A673 (cell line): ENCODE measurements around the gene PRRT1. TPM values are rescaled to one million over a fixed set of nuclear protein-coding genes. Genes with fewer than 3 reads are reported as not detected.

Experiments used
- BruUV-seq: library from RNA; stranded (reverse); fragments of 400-500 nt; replicated peaks from 2 replicates; lab custom pipeline; 2021; lab: Mats Ljungman, UMichigan
- CTCF ChIA-PET: fragments of 300-600 bp; sonication (Branson Sonifier 250); formaldehyde crosslinking; loops from one replicate; lab custom pipeline; 2022; ENCODE audit warnings: antibody characterized with exemption; lab: Charles Lee
- POLR2A ChIA-PET: fragments of 300-600 bp; sonication (Branson Sonifier 250); formaldehyde crosslinking; loops from one replicate; lab custom pipeline; 2022; ENCODE audit warnings: antibody characterized with exemption; ENCODE audit not compliant: low non-redundant PET; lab: Charles Lee
- DNase-seq: peaks from one replicate; pipeline ENCODE4 v3.0.0-alpha.2; 2015; ENCODE audit warnings: low spot score
- H3K27ac ChIP-seq: fragments of 200-600 bp; sonication (generic); 2 replicates; pipeline ENCODE4 v1.5.1; 2016; ENCODE audit warnings: mixed run types, low read depth, mild to moderate bottlenecking, mixed read lengths, antibody characterized with exemption, low read length; ENCODE audit not compliant: poor library complexity, severe bottlenecking
- H3K27me3 ChIP-seq: fragments of 200-600 bp; sonication (generic); replicated peaks from 2 replicates; pipeline ENCODE4 v1.6.1; 2017; ENCODE audit warnings: mixed run types, low read depth, mild to moderate bottlenecking, mixed read lengths, antibody characterized with exemption, low read length; ENCODE audit not compliant: insufficient read depth, poor library complexity
- H3K36me3 ChIP-seq: fragments of 200-600 bp; sonication (generic); 2 replicates; pipeline ENCODE4 v1.6.1; 2016; ENCODE audit warnings: mixed run types, mild to moderate bottlenecking, mixed read lengths, antibody characterized with exemption, low read length; ENCODE audit not compliant: insufficient read depth, poor library complexity, severe bottlenecking
- H3K4me1 ChIP-seq: fragments of 200-600 bp; sonication (generic); 2 replicates; pipeline ENCODE4 v1.6.1; 2017; ENCODE audit warnings: mixed run types, mild to moderate bottlenecking, mixed read lengths, antibody characterized with exemption, low read length; ENCODE audit not compliant: insufficient read depth, poor library complexity, severe bottlenecking
- H3K4me3 ChIP-seq: fragments of 200-600 bp; sonication (generic); 2 replicates; pipeline ENCODE4 v1.5.1; 2016; ENCODE audit warnings: low read depth, mixed run types, mild to moderate bottlenecking, mixed read lengths, low read length; ENCODE audit not compliant: poor library complexity, severe bottlenecking
- H3K9me3 ChIP-seq: fragments of 200-600 bp; sonication (generic); 2 replicates; pipeline ENCODE4 v1.6.1; 2016; ENCODE audit warnings: mixed run types, low read depth, mild to moderate bottlenecking, mixed read lengths, antibody characterized with exemption, low read length; ENCODE audit not compliant: poor library complexity, severe bottlenecking
- EZH2 ChIP-seq: fragments of 200-600 bp; sonication (generic); IDR thresholded peaks from 2 replicates; pipeline ENCODE4 v1.6.1; 2017; ENCODE audit warnings: borderline replicate concordance, low read depth, mild to moderate bottlenecking, mixed read lengths, antibody characterized with exemption, low read length; ENCODE audit not compliant: poor library complexity, severe bottlenecking
- intact Hi-C: fragments of 100-400 bp; cut with micrococcal nuclease; formaldehyde crosslinking; loops from one replicate; pipeline ENCODE4 v1.10.0; 2022; ENCODE audit not compliant: unreplicated experiment
- total RNA-seq: library from RNA; stranded (reverse); gene quantifications from 2 replicates; pipeline ENCODE4 v1.2.3, GENCODE V29; 2021
- TF ChIP-seq, protein P1 (sequence below): fragments of 300-800, 200-600 bp; sonication (generic); conservative IDR thresholded peaks from 2 replicates; pipeline ENCODE4 v1.5.1; 2017; ENCODE audit warnings: low read depth, mild to moderate bottlenecking, antibody characterized with exemption, low read length, moderate library complexity, mixed read lengths

PRRT1 gene
- total RNA-seq, 1 experiment from 2014 or later = 4.5 TPM

DNA sequence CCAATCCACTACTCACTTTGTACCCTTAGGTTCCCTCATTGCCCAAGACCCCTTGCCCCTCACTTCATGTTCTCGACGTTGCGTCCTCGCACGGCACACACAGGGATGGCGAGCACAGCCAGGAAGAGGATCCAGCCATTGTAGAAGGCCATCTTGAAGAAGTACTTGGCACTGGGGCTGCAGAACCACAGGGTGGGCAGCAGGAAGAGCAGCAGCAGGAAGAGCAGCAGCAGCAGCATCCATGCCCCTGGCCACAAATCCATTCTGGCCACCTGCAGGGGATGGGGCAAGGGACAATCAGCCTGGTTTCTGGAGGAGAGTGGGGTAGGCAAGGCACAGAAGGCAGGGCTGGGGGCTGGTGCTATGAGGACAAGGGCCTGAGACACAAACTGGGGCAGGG, 19.5 kb upstream of the PRRT1 start:
- POLR2A ChIA-PET = interaction anchor here (0.6 kb wide), 1 partner anchor 48 kb away, joined by 3 read pairs; no protein-coding TSS in a partner anchor
- no TSS peak for BruUV-seq

DNA sequence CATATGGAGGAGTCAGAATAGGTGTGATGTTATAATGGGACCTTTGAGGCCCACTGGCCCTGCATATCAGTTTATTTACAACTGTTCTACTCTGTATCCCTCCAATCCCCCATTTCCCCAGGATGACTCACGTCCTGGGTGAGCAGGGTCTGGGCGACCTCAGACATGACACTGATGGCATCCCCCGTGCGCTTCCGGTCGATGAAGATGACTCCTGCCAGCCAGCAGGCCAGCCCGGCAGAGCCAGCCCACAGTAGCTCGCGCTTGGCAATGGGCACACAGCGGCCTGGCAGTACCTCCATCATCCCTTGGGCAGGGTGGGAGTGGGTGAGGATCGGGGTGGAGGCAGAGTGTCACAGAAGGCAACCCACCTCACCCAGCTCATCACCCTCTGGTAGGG, 18.6 kb upstream of the PRRT1 start:
- no peaks in the 10 kb centered on the region for H3K9me3 ChIP-seq
- ChIA-PET CTCF (no interaction called here), POLR2A (interaction anchor here (0.6 kb wide), 1 partner anchor 47 kb away, joined by 3 read pairs; no protein-coding TSS in a partner anchor)
- no TSS peak for BruUV-seq
- H3K4me3 ChIP-seq = no peak overlapping the region
- H3K36me3 ChIP-seq = peaks cover 47% of the 10 kb centered on the region
- TF ChIP-seq, protein P1, sequence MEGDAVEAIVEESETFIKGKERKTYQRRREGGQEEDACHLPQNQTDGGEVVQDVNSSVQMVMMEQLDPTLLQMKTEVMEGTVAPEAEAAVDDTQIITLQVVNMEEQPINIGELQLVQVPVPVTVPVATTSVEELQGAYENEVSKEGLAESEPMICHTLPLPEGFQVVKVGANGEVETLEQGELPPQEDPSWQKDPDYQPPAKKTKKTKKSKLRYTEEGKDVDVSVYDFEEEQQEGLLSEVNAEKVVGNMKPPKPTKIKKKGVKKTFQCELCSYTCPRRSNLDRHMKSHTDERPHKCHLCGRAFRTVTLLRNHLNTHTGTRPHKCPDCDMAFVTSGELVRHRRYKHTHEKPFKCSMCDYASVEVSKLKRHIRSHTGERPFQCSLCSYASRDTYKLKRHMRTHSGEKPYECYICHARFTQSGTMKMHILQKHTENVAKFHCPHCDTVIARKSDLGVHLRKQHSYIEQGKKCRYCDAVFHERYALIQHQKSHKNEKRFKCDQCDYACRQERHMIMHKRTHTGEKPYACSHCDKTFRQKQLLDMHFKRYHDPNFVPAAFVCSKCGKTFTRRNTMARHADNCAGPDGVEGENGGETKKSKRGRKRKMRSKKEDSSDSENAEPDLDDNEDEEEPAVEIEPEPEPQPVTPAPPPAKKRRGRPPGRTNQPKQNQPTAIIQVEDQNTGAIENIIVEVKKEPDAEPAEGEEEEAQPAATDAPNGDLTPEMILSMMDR = no peak
- TF ChIP-seq EZH2 = no peak
- intact Hi-C loops = no loop called here
- H3K27ac ChIP-seq = no peak overlapping the region
- peaks cover 6% of the 10 kb centered on the region for H3K4me1 ChIP-seq
- H3K27me3 ChIP-seq = no peaks in the 10 kb centered on the region
- no peak for DNase-seq

More for the DNA sequence above, 19.5 kb upstream of the PRRT1 start:
- Histone ChIP-seq H3K4me1 (peaks cover 7% of the 10 kb centered on the region), H3K9me3 (no peaks in the 10 kb centered on the region), H3K27me3 (no peaks in the 10 kb centered on the region), H3K27ac (no peak overlapping the region), H3K36me3 (peaks cover 45% of the 10 kb centered on the region), H3K4me3 (no peak overlapping the region)
- DNase-seq = no peak
- CTCF ChIA-PET = no interaction called here
- intact Hi-C loops = no loop called here
- TF ChIP-seq, protein P1 = no peak
- TF ChIP-seq EZH2 = no peak

DNA sequence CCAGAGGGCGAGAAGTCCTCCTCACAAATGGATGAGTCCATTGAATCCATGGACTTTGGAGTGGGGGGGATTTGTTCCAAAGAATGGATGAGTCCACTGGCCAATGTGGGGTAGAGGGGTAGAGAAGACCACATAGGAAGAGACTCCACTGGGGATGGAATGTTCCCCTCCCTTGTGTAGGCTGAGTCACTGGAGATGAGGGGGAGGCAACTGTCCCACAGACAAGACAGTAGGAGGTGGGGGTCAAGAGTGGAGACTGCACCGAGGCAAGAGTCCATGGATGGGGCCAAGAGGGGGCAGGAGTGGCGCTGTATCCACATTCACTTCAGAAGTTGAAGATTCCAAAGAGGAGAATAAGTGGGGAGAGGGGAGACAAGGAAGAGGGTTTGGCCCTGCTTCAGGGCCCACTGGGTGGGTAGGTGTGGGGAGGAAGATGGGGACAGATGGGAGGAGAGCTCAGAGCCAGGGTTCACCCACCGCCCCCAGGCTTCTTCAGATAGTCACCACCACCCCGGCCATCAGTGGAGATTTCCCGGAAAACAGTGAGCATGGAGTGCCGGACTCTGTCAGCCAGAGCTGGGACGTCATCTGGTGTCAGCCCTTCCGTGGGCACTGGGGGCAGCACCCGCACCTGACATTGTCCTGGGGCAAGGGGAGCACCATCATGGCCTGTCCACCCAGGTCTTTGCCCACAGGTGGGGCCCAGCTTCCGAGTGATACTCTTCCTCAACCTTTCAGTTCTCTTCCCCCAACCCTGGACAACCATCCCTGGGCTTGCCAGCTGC, 17.3 kb upstream of the PRRT1 start:
- TF ChIP-seq, protein P1 = 0 out of 2 replicates have a peak, but pooled peaks have one; percentile 9
- no peak for TF ChIP-seq EZH2
- ChIA-PET POLR2A (no interaction called here), CTCF (no interaction called here)
- Histone ChIP-seq H3K9me3 (no peaks in the 10 kb centered on the region), H3K27ac (no peak overlapping the region), H3K27me3 (no peaks in the 10 kb centered on the region), H3K4me3 (no peak overlapping the region), H3K36me3 (peaks cover 47% of the 10 kb centered on the region), H3K4me1 (peaks cover 7% of the 10 kb centered on the region)
- no TSS peak for BruUV-seq
- DNase-seq = no peak
- intact Hi-C loops = no loop called here
